IPS-18c (cell line): Measurements from ENCODE around the gene WDR18.
"Not testable (repeated sequence)": the region's sequence is repeated elsewhere in the genome, so short reads cannot be mapped to it uniquely, and the experiment has no call there.

Experiments used
- H3K4me3 ChIP-seq: 2 replicates; pipeline ENCODE4 v1.7.0; 2013; ENCODE audit warnings: low read depth, mild to moderate bottlenecking, low read length, moderate library complexity; ENCODE audit not compliant: insufficient read depth
- H3K9me3 ChIP-seq: one replicate; pipeline ENCODE4 v1.6.1; 2013; ENCODE audit warnings: mild to moderate bottlenecking, low read length, moderate library complexity; ENCODE audit not compliant: control insufficient read depth, insufficient read depth

WDR18 gene

DNA sequence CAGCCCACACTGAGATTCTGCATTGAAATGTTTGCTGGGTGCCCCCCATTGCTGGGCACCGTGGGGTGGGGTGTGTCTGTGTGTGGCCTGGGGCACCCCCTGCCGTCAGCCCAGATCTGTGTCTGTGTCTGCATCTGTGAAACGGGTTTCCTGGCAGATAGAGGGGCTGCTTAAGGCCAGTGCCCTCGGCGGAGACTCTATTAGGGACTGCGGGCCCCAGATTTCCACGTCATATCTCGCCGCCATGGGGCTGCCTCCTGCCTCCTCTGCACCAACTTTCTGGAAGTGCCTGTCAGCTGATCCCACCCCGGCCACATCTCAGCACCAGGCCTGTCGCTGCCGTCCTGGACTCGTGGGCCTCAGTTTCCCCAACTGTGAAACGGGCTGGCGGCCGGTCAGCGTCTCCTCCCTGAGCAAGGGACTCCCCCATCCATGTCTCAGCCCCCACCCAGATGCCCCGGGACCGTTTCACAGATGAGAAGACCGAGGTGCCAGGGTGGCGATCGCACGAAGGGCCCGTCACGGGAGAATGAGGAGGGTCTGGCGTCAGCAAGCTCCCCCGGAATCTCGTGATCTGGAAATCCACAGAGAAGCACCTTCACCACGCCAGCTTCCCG lies 36.9 kb upstream of the WDR18 start:
- no peak overlapping the region for H3K4me3 ChIP-seq

DNA sequence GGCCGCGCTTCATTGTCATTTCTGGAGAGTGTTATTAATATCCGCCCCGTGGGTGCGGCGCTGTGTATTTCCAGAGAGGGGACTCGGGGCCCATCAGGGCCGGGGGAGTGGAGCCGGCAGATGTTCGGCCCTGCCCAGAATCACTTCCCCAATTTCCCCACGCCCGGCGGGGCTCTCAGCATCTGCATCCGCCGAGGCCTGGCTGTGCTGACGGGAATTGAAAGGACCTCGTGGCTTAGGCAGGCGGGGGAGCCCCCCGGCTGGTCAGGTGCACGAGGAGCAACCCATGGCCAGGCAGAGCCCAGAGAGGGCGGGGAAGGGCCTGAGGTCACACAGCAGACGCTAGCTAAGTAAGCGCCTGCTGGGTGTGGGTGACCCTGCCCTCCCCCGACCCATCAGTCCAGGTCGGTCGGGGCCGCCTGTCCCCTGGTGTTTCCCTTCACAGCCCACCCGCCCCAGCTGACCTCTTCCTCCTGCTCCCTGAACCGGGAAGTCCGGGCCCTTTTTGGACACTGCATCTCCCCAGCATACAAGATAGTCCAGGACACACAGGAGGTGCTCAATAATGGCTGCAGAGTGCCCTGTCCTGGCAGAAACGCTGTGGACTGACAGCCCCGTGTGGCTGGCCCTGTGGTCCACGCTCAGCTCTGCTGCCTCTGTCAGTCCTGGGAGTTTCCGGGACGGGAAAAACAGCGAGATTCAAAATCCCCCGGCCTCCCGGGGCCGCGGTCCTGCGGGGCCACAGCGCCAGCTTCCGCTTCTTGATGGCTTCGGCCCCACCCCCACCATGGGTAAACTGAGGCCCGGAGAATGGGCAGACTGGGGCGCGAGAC lies 36.2 kb upstream of the WDR18 start:
- Histone ChIP-seq H3K4me3 (no peak overlapping the region), H3K9me3 (peaks cover 2% of the 10 kb centered on the region)

More for the DNA sequence above, 36.9 kb upstream of the WDR18 start:
- H3K9me3 ChIP-seq: peaks cover 2% of the 10 kb centered on the region

DNA sequence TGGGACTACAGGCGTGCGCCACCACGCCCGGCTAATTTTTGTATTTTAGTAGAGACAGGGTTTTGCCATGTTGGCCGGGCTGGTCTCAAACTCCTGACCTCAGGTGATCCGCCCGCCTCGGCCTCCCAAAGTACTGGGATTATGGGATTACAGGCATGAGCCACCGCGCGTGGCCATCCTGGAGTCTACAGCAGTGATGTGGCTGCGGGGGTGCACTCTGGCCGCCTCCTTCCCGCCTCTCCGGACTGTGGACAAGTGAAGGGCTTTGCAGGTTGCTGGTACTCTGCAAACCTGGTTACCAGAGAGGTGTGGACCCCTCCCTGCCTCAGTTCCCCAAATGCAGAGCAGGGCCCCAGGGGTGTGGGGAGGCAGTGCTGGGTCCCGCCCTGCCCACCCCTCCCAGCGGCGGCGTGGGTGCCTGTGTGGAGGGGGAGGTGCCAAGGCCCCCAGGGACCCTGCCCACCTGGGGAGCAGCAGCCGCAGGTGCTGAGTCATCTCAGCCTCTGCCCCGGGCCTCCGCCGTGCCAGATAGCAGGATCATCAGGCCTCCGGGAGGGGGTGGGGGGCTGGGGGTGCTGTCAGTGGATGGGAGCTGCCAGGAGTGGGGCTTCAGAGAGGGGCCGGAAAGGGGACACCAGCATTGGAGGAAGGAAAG lies 35.2 kb upstream of the WDR18 start:
- H3K4me3 ChIP-seq: no peak overlapping the region
- H3K9me3 ChIP-seq: peaks cover 2% of the 10 kb centered on the region

DNA sequence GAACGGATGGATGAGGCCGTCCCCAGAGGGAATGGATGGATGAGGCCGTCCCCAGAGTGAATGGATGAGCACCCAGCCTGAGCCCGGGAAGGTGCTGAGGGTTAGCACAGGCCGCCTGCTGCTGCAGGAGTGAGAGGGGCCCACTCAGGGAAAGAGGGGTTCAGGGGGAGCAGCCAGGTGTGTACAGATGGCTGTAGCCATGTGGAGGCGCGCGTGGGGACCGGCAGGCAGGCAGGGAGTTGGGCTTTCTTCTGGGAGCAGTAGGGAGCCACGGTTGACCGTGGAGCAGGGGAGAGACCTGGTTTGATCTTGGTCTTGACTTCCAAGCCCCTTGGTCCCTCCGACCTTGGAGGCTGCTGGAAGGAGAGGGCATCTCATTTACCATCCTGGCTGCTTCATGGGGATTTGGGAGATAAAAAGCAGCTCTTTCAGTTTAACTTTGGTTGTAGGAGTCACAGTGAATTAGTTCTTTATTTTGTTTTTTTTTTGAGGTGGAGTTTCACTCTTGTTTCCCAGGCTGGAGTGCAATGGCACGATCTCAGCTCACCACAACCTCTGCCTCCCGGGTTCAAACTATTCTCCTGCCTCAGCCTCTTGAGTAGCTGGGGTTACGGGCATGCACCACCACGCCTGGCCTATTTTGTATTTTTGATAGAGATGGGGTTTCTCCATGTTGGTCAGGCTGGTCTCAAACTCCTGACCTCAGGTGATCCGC lies 33.6 kb upstream of the WDR18 start:
- Histone ChIP-seq H3K4me3 (no peak overlapping the region), H3K9me3 (peaks cover 2% of the 10 kb centered on the region)

DNA sequence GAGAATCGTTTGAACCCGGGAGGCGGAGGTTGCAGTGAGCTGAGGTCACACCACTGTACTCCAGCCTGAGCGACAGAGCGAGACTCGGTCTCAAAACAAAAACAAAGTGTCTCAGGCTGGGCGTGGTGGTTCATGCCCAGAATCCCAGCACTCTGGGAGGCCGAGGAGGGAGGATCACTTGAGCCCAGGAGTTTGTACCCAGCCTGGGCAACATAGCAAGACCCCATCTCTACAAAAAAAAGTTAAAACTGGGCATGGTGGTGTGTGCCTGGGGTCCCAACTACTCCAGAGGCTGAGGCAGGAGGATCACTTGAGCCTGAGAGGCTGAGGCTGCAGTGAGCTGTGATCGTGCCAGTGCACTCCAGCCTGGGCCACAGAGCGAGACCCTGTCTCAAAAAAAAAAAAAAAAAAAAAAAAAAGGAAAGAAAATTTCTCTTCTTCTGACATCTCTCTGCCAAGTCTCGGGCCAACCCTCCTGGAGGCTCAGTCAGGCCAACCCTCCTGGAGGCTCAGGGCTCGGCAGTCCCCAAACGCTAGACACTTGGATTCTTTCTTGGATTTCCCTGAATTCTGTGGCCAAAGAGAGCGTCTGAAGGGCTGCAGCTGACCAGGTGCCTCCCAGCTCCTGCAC lies 32.0 kb upstream of the WDR18 start:
- H3K4me3 ChIP-seq: peak overlapping the region; percentile 28; the same call in 1 of the 2 replicates

DNA sequence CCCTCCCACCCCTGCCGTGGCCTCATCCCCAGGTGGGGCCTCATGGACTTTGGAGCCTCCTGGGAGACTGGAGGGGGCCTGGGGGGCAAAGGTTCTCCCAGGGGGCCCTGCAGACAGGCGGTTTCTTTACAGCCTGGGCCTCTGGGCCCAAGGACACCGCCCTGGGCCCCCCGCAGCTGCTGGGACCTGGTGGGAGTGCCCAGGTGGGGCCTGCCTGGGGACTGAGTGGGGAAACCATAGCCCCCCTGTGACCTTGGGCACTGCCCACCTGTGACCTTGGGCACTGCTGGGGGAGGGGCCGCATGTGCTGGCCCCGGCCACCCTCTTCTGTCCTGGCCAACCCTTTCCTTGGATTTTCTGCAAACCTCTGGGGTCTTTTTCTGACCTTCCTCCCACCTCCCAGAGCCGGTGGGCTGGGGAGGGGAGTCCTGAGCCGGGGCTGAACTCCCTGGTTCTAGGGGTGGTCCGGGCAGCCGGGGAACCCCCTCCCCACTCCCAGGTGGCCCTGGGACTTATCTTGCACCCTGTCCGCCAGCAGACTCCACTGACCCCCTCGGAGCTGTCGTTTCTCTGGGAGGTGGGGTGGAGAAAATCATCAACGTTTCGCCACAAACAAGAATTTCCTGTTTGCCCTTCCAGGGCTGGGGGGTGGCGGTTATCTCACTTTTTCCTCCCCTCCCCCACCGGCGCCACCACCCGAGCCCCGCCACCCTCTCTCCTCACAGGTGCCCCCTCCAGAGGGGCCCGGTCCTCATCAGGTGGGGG lies 31.3 kb upstream of the WDR18 start:
- H3K9me3 ChIP-seq: peaks cover 2% of the 10 kb centered on the region
- H3K4me3 ChIP-seq: peak overlapping the region; percentile 28

More for the DNA sequence above, 32.0 kb upstream of the WDR18 start:
- H3K9me3 ChIP-seq: peaks cover 5% of the 10 kb centered on the region

DNA sequence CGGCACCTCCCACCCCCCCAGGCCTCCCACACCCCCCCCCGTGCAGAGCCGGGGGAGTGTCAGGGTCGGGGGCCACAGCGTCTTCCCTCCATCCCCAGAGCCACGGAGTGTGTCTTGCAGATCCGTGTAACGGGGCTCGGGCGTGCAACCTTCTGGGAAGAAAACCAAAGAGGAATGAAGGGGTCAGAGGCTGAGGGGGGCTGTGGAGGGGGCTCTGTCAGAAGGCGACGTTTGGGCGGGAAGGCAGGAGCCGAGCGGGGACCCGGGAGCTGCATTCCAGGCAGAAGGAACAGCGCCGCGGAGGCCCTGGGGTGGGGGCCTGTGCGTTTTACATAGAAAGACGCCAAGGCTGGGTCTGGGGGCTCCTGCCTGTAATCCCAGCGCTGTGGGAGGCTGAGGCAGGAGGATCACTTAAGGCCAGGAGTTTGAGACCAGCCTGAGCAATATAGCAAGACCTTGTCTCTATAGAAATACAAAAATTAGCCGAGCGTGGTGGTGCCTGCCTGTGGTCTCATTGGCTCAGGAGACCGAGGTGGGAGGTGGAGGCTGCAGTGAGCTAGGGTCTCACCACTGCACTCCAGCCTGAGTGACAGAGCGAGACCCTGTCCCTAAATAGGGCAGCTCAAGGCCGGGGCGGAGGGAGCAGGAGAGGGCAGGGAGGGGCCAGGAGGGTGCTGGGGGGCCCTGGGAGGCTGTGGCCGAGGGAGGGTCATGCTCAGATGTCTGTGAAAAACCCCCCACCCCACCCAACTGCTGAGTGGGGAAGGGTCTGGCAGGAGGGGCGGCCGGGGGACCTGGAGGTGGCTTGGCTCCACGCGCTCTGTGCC lies 30.5 kb upstream of the WDR18 start:
- no peak overlapping the region for H3K4me3 ChIP-seq
- peaks cover 2% of the 10 kb centered on the region for H3K9me3 ChIP-seq

DNA sequence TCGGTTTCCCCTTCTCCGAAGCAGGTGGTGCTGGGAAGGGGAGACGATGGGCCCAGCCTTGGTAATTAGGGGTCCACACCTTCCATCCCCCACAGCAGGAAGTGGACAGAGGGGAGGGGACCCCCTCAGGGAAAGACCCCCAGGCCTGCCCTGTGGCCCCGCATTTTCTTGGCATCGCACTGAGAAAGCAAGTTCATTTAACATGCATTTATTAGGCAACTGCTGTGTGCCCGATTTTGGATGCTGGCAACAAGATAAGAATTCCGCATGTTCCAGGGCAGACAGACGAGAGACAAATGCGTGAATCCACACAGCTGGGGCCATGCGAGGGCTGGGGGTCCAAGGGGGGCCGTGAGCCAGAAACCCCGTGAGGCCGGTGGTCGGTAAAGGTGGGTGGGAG lies 29.9 kb upstream of the WDR18 start:
- H3K4me3 ChIP-seq: no peak overlapping the region

DNA sequence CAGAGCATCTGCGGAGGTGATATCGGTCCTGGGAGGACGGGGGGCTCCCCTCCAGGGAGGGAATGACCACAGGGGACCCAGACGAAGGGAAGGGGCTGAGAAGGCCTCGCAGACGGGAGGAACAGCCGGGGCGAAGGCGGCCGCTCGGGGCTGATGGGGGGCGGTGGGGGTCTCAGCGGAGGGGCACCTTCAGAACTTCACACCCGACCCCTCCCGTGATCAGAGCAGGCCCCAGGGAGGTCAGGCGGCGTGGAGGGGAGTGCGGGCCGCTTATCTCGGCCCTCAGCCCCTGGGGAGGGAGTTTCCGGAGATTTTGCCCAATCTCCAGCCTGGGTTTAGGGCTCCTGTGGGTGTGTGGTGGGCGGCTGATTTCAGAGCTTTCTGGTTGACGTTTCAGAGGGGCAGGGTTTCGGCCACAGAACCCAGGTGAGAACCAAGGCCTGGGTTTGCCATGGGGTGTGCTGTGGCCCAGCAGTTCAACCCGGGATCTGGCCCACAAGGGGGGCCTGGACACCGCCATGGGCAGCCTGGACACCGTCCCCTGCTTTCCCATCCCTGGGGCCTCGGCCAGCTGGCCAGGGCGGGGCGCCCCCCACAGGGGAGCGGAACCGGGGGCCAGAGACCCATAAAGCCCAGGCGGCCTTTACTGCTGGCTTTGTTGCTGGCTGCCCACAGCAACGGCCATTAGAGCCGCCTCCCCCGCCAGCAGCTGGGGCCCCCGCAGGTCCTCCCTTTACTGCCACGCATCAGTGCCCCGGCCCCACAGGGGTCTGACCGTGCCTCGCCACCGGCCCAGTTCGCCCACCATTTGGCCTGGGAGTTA lies 29.3 kb upstream of the WDR18 start:
- Histone ChIP-seq H3K4me3 (no peak overlapping the region), H3K9me3 (peaks cover 2% of the 10 kb centered on the region)

More for the DNA sequence above, 29.9 kb upstream of the WDR18 start:
- H3K9me3 ChIP-seq: peaks cover 2% of the 10 kb centered on the region

DNA sequence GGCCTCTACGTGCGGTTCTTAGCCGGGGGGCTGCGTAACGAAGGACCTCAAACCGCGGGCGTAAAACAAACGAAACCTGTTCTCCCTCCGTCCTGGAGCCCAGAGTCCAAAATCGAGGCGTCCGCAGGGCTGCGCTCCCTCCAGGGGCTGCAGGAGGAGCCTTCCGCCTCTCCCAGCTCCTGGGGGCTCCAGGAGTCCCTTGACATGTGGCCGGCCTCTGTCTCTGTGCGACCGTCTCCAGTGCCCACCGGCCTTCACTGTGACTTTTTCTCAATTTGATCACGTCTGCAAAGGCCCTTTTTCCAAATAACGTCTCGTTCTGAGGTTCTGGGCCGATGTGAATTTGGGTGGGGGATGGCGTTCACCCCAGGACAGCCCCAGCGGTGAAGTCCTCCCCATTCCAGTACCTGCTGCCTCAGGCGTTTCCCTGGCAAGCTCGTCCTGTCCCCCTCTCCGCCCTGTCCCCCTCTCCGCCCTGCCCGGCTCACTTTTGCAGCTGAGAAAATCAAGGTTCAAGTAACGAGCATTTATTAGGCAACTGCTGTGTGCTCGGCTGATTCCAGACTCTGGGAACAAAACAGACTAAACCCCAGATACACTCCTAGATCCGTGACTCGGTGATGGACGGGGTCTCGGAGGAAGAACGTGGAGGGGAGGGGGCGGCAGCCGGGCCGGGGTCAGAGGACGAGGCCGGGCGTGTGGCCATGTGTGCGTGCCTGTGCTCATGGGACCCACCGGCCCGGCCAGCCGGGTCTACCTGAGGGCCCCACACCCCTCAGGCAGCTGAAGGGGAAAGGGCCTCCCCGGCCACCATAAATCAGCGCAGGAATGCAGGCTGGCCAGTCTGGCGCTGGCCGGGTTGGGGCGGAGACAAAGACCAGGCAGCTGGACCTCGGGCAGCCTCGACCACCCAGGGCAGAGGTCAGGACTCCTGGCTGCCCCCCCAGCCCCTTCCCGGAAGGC lies 28.1 kb upstream of the WDR18 start:
- Histone ChIP-seq H3K9me3 (peaks cover 2% of the 10 kb centered on the region), H3K4me3 (no peak overlapping the region)

DNA sequence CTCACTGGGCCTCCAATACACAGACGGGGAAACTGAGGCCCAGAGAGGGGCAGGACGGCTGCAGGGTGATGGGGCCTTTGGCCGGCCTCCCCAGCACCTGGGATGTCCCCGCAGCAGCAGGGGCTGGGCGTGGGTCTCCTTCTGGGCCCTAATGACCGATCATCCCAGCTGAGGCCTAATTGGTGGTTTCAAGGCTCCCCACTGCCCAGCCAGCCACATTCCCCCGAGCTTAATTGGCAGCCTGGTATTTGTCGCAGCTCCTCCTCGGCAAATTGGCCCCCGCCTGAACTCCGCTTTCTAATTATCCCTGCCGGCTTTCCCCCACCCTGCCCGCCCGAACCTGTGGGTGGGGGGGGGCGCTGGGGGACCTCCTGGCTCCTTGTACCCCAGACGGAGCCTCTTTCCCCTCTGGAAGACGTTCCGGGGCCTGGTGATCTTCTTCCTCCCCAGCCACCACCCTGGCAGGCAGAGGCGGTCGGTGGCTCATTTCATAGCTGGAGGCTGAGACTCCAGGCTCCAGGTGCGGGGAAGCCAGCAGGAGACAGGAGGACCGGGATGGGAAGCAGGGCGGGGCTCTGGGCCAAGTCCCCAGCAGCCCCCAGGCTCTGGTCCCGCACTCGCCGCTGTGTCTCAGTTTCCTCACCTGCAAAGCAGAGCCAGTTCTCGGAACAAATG lies 27.2 kb upstream of the WDR18 start:
- Histone ChIP-seq H3K4me3 (no peak overlapping the region), H3K9me3 (peaks cover 2% of the 10 kb centered on the region)

DNA sequence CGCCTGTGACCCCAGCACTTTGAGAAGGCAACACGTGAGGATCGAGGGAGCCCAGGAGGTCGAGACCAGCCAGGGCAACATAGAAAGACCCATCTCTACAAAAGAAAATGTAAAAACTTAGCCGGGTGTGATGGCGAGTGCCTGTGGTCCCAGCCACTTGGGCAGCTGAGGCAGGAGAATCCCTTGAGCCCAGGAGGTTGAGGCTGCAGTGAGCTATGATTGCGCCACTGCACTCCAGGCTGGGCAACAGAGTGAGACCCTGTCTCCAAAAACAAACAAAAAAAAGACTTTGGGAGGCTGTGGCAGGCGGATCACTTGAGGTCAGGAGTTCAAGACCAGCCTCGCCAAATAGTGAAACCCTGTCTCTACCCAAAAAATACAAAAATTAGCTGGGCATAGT lies 26.6 kb upstream of the WDR18 start:
- H3K9me3 ChIP-seq, H3K4me3 ChIP-seq: not testable (repeated sequence)

DNA sequence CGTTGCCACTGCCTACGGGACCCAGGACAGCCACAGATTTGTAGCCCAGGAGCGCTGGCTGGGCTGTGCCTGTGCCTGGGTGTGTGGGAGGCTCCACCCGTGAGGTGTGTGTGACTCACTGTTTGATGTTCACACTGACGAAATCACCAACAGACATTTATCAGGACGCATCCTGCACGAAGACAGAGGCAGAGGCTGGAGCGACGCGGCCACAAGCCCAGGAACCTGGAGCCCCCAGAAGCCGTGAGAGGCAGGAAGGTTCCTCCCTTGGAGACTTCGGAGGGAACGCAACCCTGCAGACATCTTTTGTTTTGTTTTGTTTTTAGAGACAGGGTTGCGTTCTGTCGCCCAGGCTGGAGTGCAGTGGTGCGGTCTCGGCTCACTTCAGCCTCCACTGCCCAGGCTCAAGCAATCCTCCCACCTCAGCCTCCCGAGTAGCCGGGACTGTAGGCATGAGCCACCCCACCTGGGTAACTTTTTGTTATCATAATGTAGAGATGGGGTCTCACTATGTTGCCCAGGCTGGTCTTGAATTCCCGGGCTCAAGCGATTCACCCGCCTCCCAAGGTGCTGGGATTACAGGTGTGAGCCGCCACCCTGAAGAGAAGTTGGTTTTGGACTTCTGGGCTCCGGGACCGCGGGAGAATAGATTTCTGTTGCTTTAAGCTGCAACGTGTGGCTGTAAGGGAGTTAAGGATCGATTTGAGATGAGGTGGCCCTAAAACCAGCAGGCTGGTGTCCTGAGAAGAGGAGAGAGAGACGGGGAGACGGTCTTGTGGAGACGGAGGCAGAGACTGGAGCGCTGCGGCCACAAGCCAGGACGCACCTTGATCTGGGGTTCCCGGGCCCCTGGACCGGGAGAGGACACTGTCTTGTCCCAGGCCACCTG lies 24.9 kb upstream of the WDR18 start:
- H3K4me3 ChIP-seq: no peak overlapping the region
- peaks cover 4% of the 10 kb centered on the region for H3K9me3 ChIP-seq
